SK-MEL-5 (cell line): ENCODE data around the gene NDUFB4. TPM values are rescaled to one million over a fixed set of nuclear protein-coding genes. Genes with fewer than 3 reads are reported as not detected.
"Not testable (repeated sequence)": the region's sequence is repeated elsewhere in the genome, so short reads cannot be mapped to it uniquely, and the experiment has no call there.

Experiments
- DNase-seq: peaks from one replicate; pipeline ENCODE4 v3.0.0-alpha.2; 2016; ENCODE audit warnings: low read depth, low spot score
- in situ Hi-C: cut with HindIII; loops from 2 replicates; pipeline ENCODE4 v1.10.0; 2016; ENCODE audit warnings: low sequenced_read_pairs, high pct_unique_total_duplicates, low pct_unique_long_range_greater_than_20kb
- total RNA-seq: library from RNA; depleted of rRNA; stranded (reverse); fragments of >200 nt; shearing (Covaris generic); gene quantifications from 2 replicates; pipeline ENCODE4 v1.2.3, GENCODE V29; 2014

Gene NDUFB4
- total RNA-seq, 1 experiment from 2014 or later: 293 TPM

GRCh38 chr3:120567370-120568201 lies 28.6 kb upstream of the NDUFB4 start:
- in situ Hi-C loops: no loop called here
- peak; percentile 69 for DNase-seq

GRCh38 chr3:120568202-120568531 lies 28.0 kb upstream of the NDUFB4 start:
- no peak for DNase-seq
- in situ Hi-C loops: no loop called here

- in situ Hi-C loops: no loop called here
- DNase-seq: no peak
Observed at GRCh38 chr3:120568598-120568997, 27.5 kb upstream of the NDUFB4 start.

DNA sequence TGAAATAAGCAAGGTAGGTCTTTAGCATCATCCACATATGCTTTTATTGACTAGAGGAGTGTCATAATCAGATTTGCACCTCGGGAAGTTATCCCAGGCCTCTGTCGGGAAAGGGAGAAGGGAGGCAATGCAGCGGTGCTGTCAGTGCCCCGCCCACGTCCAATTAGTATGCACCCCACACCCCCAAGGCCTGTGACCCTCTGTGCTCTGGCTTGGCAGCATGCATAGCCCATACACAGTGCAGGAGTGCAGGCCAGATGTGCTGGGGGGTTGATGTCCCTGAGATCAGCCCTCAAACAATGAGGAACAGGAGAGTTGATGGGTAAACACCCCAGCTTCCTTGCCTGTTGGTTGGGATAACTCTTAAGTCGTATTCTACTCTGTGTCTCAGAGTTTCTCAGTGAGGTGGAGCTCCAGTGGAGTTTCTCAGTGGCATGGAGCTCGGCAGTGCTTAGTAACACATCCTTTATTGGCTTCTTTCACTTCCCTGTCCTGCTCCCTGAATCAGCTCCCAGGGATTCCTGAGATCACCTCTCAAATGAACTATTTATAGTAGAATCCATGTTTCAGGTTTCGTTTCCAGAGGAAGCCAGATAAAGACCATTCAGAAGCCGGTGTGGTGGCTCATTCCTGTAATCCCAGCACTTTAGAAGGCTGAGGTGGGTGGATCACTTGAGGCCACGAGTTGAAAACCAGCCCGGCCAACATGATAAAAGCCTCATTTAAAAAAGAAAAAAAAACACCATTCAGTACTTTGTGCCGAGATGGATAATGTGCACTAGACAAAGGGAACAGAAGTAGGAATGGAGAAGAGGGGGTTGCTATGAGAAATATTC lies 26.7 kb upstream of the NDUFB4 start:
- peak; percentile 44 for DNase-seq
- in situ Hi-C loops: no loop called here

- in situ Hi-C loops: no loop called here
- no peak for DNase-seq
Observed at GRCh38 chr3:120572027-120572426, 24.1 kb upstream of the NDUFB4 start.

GRCh38 chr3:120587332-120587975 lies 8.7 kb upstream of the NDUFB4 start:
- in situ Hi-C loops: no loop called here
- DNase-seq: no peak

- in situ Hi-C loops: no loop called here
- no peak for DNase-seq
Observed at GRCh38 chr3:120595788-120596115, 384 bp upstream of the NDUFB4 start.

- DNase-seq: no peak
- in situ Hi-C loops: no loop called here
Observed at GRCh38 chr3:120596853-120597223, 702 bp downstream of the NDUFB4 start.

DNA sequence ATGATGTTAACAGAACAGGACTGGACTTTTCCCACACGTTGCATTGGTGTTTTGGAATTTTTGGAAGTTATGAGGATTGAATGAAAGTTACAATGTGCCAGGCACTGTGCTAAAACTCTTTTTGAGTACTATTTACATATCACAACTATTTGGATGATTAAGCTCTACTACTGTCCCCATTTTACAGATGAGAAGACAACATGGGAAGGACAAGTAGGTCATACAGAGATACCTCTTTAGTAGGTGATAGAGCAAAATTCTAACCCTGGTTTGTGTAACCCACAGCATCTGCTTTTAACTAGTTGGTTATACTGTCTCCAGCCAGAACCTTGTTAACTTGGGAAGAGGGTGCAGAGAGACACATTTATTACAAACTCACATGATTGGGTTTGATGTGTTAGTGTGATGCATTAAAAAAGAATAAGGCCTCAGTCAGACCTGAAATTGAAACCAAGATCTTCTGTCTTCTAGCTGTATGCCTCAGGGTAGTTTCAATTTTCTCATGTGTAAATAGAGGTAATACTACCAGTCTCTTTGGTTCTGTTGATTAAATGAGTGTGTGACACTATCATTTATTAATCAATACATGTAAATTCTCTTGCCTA lies 1.4 kb downstream of the NDUFB4 start:
- in situ Hi-C loops: no loop called here
- DNase-seq: peak; percentile 56

GRCh38 chr3:120599211-120599610 lies 3.1 kb downstream of the NDUFB4 start:
- DNase-seq: no peak
- in situ Hi-C loops: no loop called here

DNA sequence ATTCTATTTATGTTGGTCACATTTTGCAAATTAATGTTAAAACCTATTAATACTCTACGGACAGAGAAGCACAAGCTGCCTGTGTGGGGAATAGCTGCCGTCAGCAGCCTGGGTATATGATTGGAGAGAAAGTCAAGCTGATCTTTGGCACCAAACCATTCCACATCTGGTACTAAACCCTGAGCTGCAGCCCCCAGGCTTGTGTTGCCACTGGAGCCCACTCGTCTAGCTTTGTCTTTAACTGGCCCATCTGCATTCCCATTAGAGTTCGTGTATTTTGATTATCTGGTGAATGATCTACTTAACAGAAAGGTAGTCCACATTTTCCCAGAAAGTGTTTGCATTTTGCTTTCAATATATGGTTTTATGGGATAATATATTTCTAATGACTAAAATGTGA lies 5.4 kb downstream of the NDUFB4 start:
- in situ Hi-C loops: no loop called here
- no peak for DNase-seq

DNA sequence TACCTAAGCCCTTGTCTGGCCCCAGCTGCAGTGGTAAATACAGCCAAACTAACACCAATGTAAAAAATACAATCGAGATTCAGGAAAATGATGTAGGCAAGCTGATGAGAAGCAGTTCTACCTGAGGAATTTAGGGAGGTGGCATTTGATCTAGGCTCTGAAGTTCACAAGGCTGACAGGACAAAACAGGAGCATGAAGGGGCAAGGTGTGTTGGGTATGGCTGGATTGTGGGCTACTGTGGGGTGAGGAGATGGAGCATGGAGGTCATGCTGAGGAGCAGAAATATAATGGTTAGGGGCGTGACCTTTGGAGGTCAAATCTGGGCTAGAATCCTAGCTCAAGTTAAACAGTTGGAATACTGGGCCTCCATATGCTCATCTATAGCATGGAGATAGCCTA lies 6.5 kb downstream of the NDUFB4 start:
- in situ Hi-C loops: no loop called here
- DNase-seq: no peak

DNA sequence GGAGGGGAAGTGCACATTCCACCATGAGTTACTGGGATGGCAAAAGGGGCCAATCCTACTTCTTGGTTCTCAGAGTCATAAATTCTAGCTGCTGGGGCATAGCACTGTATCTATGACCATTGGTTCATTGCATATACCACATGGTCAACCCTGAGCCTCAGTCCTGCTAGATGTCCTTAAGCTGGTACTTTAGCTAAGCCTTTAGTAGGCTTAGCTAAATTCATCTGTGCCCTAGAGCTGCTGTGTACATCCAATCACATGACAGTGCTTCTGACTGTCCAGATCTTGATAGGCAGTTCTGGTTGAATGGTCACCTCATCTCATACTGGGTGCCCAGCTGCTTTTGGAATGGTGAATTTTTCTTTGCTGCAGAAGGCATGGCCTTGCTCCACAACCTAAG lies 8.2 kb downstream of the NDUFB4 start:
- in situ Hi-C loops: no loop called here
- no peak for DNase-seq

- DNase-seq: no peak
- in situ Hi-C loops: no loop called here
Observed at GRCh38 chr3:120604784-120605183, 8.6 kb downstream of the NDUFB4 start.

GRCh38 chr3:120608506-120608905 lies 12.4 kb downstream of the NDUFB4 start:
- in situ Hi-C loops: no loop called here
- DNase-seq: no peak

DNA sequence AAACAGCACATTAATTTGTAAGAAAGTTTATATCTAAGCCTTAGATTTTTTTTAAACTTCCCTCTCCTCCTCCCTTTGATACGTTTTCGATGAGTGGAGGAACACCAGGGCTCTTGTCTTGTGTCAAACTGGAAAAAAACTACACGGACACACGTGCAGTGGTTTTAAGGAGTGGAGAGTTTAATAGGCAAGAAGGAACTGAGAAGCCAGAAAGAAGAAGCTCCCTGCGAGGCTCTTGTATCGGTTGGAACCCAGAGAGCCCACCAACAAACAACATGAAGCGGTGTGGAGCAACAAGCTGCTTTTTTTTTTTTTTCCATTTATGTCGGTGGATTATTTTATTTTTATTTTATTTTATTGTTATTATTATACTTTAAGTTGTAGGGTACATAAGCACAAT lies 18.6 kb downstream of the NDUFB4 start:
- no peak for DNase-seq
- in situ Hi-C loops: no loop called here

- in situ Hi-C loops: no loop called here
- no peak for DNase-seq
Observed at GRCh38 chr3:120615847-120616609, 19.9 kb downstream of the NDUFB4 start.

- in situ Hi-C loops, DNase-seq: not testable (repeated sequence)
Observed at GRCh38 chr3:120616745-120617144, 20.6 kb downstream of the NDUFB4 start.
